Measurements from ENCODE around the gene ZMYND12.
A peak's percentile ranks its signal among the peaks of the same experiment; 100 is the strongest.

ZMYND12 gene

GRCh38 chr1:42490237-42490636 is 34.4 kb upstream of the ZMYND12 start:
- TF ChIP-seq TCF4 (CRISPR knock-in tag; IDR thresholded peaks at IDR 0.05; ENCODE audit: borderline replicate concordance): no peak
- TF ChIP-seq GLIS3 (CRISPR knock-in tag; IDR thresholded peaks at IDR 0.05): no peak
- no peak for TF ChIP-seq ZC3H10 (CRISPR knock-in tag; IDR thresholded peaks at IDR 0.05)
- TF ChIP-seq ZNF565 (CRISPR knock-in tag; conservative IDR thresholded peaks at IDR 0.05; ENCODE audit: low read depth): no peak
- no peak for TF ChIP-seq BACH2 (CRISPR knock-in tag; IDR thresholded peaks at IDR 0.05; ENCODE audit: borderline replicate concordance)
- no peak for TF ChIP-seq ISL1 (CRISPR knock-in tag; IDR thresholded peaks at IDR 0.05)
- no peak for TF ChIP-seq ZFP3 (CRISPR knock-in tag; IDR thresholded peaks at IDR 0.05)
- ATAC-seq: no peak

- TF ChIP-seq ZNF70 (CRISPR knock-in tag; IDR thresholded peaks at IDR 0.05): no peak
- TF ChIP-seq OSR1 (CRISPR knock-in tag; IDR thresholded peaks at IDR 0.05): no peak
- TF ChIP-seq ZFP3 (CRISPR knock-in tag; IDR thresholded peaks at IDR 0.05): no peak
- TF ChIP-seq CSDC2 (CRISPR knock-in tag; IDR thresholded peaks at IDR 0.05): no peak
- TF ChIP-seq ZC3H10 (CRISPR knock-in tag; IDR thresholded peaks at IDR 0.05): no peak
- TF ChIP-seq RARB (CRISPR knock-in tag; IDR thresholded peaks at IDR 0.05): no peak
- peak; percentile 59 for TF ChIP-seq ISL1 (CRISPR knock-in tag; IDR thresholded peaks at IDR 0.05)
- peak; percentile 99 for ATAC-seq
These were observed 28.6 kb upstream of the ZMYND12 start for GRCh38 chr1:42484382-42484781.

GRCh38 chr1:42482635-42483153 is 26.9 kb upstream of the ZMYND12 start:
- TF ChIP-seq OSR1 (CRISPR knock-in tag; IDR thresholded peaks at IDR 0.05): no peak
- TF ChIP-seq CSDC2 (CRISPR knock-in tag; IDR thresholded peaks at IDR 0.05): no peak
- TF ChIP-seq TSHZ2 (CRISPR knock-in tag; IDR thresholded peaks at IDR 0.05): no peak
- no peak for TF ChIP-seq BACH2 (CRISPR knock-in tag; IDR thresholded peaks at IDR 0.05; ENCODE audit: borderline replicate concordance)
- no peak for TF ChIP-seq TOX (CRISPR knock-in tag; IDR thresholded peaks at IDR 0.05; ENCODE audit: borderline replicate concordance)
- no peak for TF ChIP-seq ZNF565 (CRISPR knock-in tag; conservative IDR thresholded peaks at IDR 0.05; ENCODE audit: low read depth)
- TF ChIP-seq PPARA (CRISPR knock-in tag; IDR thresholded peaks at IDR 0.05; ENCODE audit: borderline replicate concordance): no peak
- no peak for TF ChIP-seq POU6F1 (CRISPR knock-in tag; IDR thresholded peaks at IDR 0.05; ENCODE audit: borderline replicate concordance, low read depth)
- no peak for TF ChIP-seq ESRRG (CRISPR knock-in tag; IDR thresholded peaks at IDR 0.05)
- TF ChIP-seq ISL1 (CRISPR knock-in tag; IDR thresholded peaks at IDR 0.05): no peak
- TF ChIP-seq CREB5 (CRISPR knock-in tag; IDR thresholded peaks at IDR 0.05; ENCODE audit: low read depth): no peak
- no peak for TF ChIP-seq RARB (CRISPR knock-in tag; IDR thresholded peaks at IDR 0.05)
- no peak for TF ChIP-seq TCF4 (CRISPR knock-in tag; IDR thresholded peaks at IDR 0.05; ENCODE audit: borderline replicate concordance)

GRCh38 chr1:42480921-42481320 is 25.1 kb upstream of the ZMYND12 start:
- ATAC-seq: no peak

More at GRCh38 chr1:42482635-42483153, 26.9 kb upstream of the ZMYND12 start:
- no peak for ATAC-seq

More at GRCh38 chr1:42480921-42481320, 25.1 kb upstream of the ZMYND12 start:
- TF ChIP-seq RARB (CRISPR knock-in tag; IDR thresholded peaks at IDR 0.05): no peak
- no peak for TF ChIP-seq ZFP3 (CRISPR knock-in tag; IDR thresholded peaks at IDR 0.05)
- TF ChIP-seq PATZ1 (CRISPR knock-in tag; IDR thresholded peaks at IDR 0.05; ENCODE audit: borderline replicate concordance): no peak
- TF ChIP-seq CREB5 (CRISPR knock-in tag; IDR thresholded peaks at IDR 0.05; ENCODE audit: low read depth): no peak
